Naive thymus-derived CD4-positive, alpha-beta T cell (primary cell): Measurements from ENCODE around the gene TYRO3. TPM values are rescaled to one million over a fixed set of nuclear protein-coding genes. Genes with fewer than 3 reads are reported as not detected.
A peak's percentile ranks its signal among the peaks of the same experiment; 100 is the strongest.
"Not testable (repeated sequence)": the region's sequence is repeated elsewhere in the genome, so short reads cannot be mapped to it uniquely, and the experiment has no call there.

Experiments used
- ATAC-seq: fragments of 150-1000 bp; cut with Tn5 transposase; 2 replicates; pipeline ENCODE4 v1.10.0; 2021; ENCODE audit warnings: mild to moderate bottlenecking, moderate library complexity
- CTCF ChIA-PET: fragments of 350-600 bp; sonication (Branson Sonifier 250); formaldehyde crosslinking; loops from one replicate; lab custom pipeline; 2021; ENCODE audit warnings: antibody characterized with exemption; lab: Charles Lee
- POLR2A ChIA-PET: fragments of 350-600 bp; sonication (Branson Sonifier 250); formaldehyde crosslinking; loops from one replicate; lab custom pipeline; 2021; ENCODE audit warnings: antibody characterized with exemption, inconsistent platforms; lab: Charles Lee
- DNase-seq, 9 donors: peaks; one replicate each; pipeline versions ENCODE4 v3.0.0 to v3.0.0-alpha.2; 2020 to 2022; ENCODE audit warnings: mixed read lengths in 1 of 9
- H3K27ac ChIP-seq: one replicate; pipeline ENCODE4 v1.7.0; 2013; ENCODE audit warnings: mild to moderate bottlenecking, low read depth, low read length, moderate library complexity
- H3K27me3 ChIP-seq, 2 donors: one replicate each; pipeline ENCODE4 v1.7.0; 2013; ENCODE audit warnings: low read length in 2 of 2, mild to moderate bottlenecking in 2 of 2, moderate library complexity in 2 of 2; ENCODE audit not compliant: control insufficient read depth in 2 of 2, insufficient read depth in 2 of 2
- H3K36me3 ChIP-seq, 3 experiments: 1 replicate in 2 of 3; 2 replicates in 1 of 3; pipeline ENCODE4 v1.7.0; 2013; ENCODE audit warnings: low read length in 3 of 3, mild to moderate bottlenecking in 3 of 3, moderate library complexity in 1 of 3; ENCODE audit not compliant: insufficient read depth in 3 of 3, control insufficient read depth in 2 of 3
- H3K4me1 ChIP-seq, 2 donors: one replicate each; pipeline ENCODE4 v1.7.0; 2013; ENCODE audit warnings: low read length in 2 of 2, mild to moderate bottlenecking in 2 of 2, moderate library complexity in 1 of 2; ENCODE audit not compliant: control insufficient read depth in 2 of 2, insufficient read depth in 2 of 2
- H3K4me3 ChIP-seq: 2 replicates; pipeline ENCODE4 v1.7.0; 2013; ENCODE audit warnings: mild to moderate bottlenecking, low read length
- H3K9me3 ChIP-seq, 3 experiments: 1 replicate in 2 of 3; 2 replicates in 1 of 3; pipeline ENCODE4 v1.7.0; 2013; ENCODE audit warnings: low read length in 3 of 3; ENCODE audit not compliant: control insufficient read depth in 2 of 3
- H3K27ac Mint-ChIP-seq, 9 donors: one replicate each; pipeline ENCODE4 v1.8.0; 2020 to 2022; ENCODE audit warnings: mixed read lengths in 9 of 9, mild to moderate bottlenecking in 8 of 9, moderate library complexity in 5 of 9, inconsistent platforms in 2 of 9
- H3K27me3 Mint-ChIP-seq, 5 donors: one replicate each; pipeline ENCODE4 v1.8.0; 2021 to 2022; ENCODE audit warnings: mixed read lengths in 5 of 5, mild to moderate bottlenecking in 1 of 5
- H3K36me3 Mint-ChIP-seq, 5 donors: one replicate each; pipeline ENCODE4 v1.8.0; 2020 to 2022; ENCODE audit warnings: mixed read lengths in 5 of 5, mild to moderate bottlenecking in 3 of 5, inconsistent platforms in 1 of 5
- H3K4me1 Mint-ChIP-seq, 7 donors: one replicate each; pipeline ENCODE4 v1.8.0; 2020 to 2022; ENCODE audit warnings: mixed read lengths in 7 of 7, mild to moderate bottlenecking in 3 of 7, inconsistent platforms in 1 of 7
- H3K4me3 Mint-ChIP-seq, 10 donors: one replicate each; pipeline ENCODE4 v1.8.0; 2020 to 2022; ENCODE audit warnings: mild to moderate bottlenecking in 10 of 10, mixed read lengths in 10 of 10, moderate library complexity in 6 of 10, inconsistent platforms in 2 of 10
- H3K9me3 Mint-ChIP-seq, 11 donors: one replicate each; pipeline ENCODE4 v1.8.0; 2020 to 2022; ENCODE audit warnings: mixed read lengths in 11 of 11, mild to moderate bottlenecking in 4 of 11, inconsistent platforms in 1 of 11, moderate library complexity in 1 of 11
- intact Hi-C, 2 donors: fragments of 100-400 bp; cut with micrococcal nuclease; formaldehyde crosslinking; loops; one replicate each; pipeline ENCODE4 v1.15.1; 2023
- polyA plus RNA-seq, 2 donors: library from polyadenylated mRNA; unstranded; fragments of 300-500 nt; fragmentation: Illumina TruSeq; gene quantifications; one replicate each; pipeline ENCODE4 v1.2.3, GENCODE V29; 2021
- total RNA-seq, 6 experiments: library from RNA in 5 of 6; stranded (reverse) in 5 of 6; gene quantifications; 1 replicate in 5 of 6; 2 replicates in 1 of 6; pipeline ENCODE4 v1.2.3 and lab custom pipeline; 2021 to 2026

Gene TYRO3
- total and polyA plus RNA-seq, 7 experiments from 2014 or later: 0.24 to 1.4 (median 0.33) TPM; not detected in 3

DNA sequence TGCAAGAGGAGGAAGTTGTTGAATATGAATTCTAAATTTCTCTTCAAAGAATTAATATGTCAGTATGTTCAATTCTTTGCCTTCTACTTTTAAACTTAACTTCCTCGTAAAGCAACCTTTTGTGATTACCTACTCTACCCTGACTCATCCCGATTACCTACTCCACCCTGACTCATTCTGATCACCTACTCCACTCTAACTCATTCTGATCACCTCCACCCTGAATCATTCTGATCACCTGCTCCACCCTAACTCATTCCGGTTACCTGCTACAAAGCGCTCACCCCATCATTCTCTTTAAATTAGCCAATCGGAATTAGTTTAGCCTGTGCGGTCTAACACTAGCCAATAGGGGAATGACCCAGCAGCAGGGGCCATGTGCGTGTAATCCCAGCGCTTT, 33.7 kb downstream of the TYRO3 start:
- Mint-ChIP-seq H3K27ac (peak overlapping the region in 1 of 9 donors; percentile 18), H3K27me3 (peaks cover 0 to 56% (median 4%) of the 10 kb centered on the region in 5 donors)
- POLR2A ChIA-PET, ATAC-seq, H3K4me1 ChIP-seq, H3K27me3 ChIP-seq, H3K4me1 Mint-ChIP-seq, H3K9me3 ChIP-seq, H3K27ac ChIP-seq, H3K36me3 ChIP-seq, intact Hi-C loops, H3K4me3 ChIP-seq, H3K36me3 Mint-ChIP-seq, H3K9me3 Mint-ChIP-seq, DNase-seq, H3K4me3 Mint-ChIP-seq, CTCF ChIA-PET: not testable (repeated sequence)

- POLR2A ChIA-PET: interaction anchor here (0.6 kb wide), 1 partner anchor 116 kb away, joined by 3 read pairs; no protein-coding TSS in a partner anchor
Observed at GRCh38 chr15:41594801-41595746, 36.1 kb downstream of the TYRO3 start.

GRCh38 chr15:41596972-41597371, 38.0 kb downstream of the TYRO3 start:
- CTCF ChIA-PET: no interaction called here
- no peaks in the 10 kb centered on the region for H3K36me3 ChIP-seq
- no peak overlapping the region for H3K4me3 ChIP-seq
- H3K4me1 Mint-ChIP-seq: no peaks in the 10 kb centered on the region
- H3K9me3 Mint-ChIP-seq: peaks cover 0 to 2% (median 0%) of the 10 kb centered on the region in 11 donors
- no peaks in the 10 kb centered on the region for H3K27me3 ChIP-seq
- POLR2A ChIA-PET: no interaction called here
- H3K27me3 Mint-ChIP-seq: peaks cover 0 to 21% (median 6%) of the 10 kb centered on the region in 5 donors
- intact Hi-C loops: no loop called here
- no peaks in the 10 kb centered on the region for H3K36me3 Mint-ChIP-seq
- ATAC-seq (no peak), DNase-seq (no peak)
- H3K4me3 Mint-ChIP-seq: no peak overlapping the region
- H3K27ac Mint-ChIP-seq: no peak overlapping the region
- H3K27ac ChIP-seq: no peak overlapping the region
- no peaks in the 10 kb centered on the region for H3K9me3 ChIP-seq
- no peaks in the 10 kb centered on the region for H3K4me1 ChIP-seq

More at GRCh38 chr15:41594801-41595746, 36.1 kb downstream of the TYRO3 start:
- peaks cover 0 to 2% (median 0%) of the 10 kb centered on the region in 11 donors for H3K9me3 Mint-ChIP-seq
- H3K36me3 Mint-ChIP-seq: no peaks in the 10 kb centered on the region
- Histone ChIP-seq H3K4me1 (no peaks in the 10 kb centered on the region), H3K27ac (no peak overlapping the region), H3K36me3 (no peaks in the 10 kb centered on the region), H3K9me3 (no peaks in the 10 kb centered on the region), H3K27me3 (no peaks in the 10 kb centered on the region), H3K4me3 (no peak overlapping the region)
- ATAC-seq (no peak), DNase-seq (no peak)
- H3K27ac Mint-ChIP-seq: no peak overlapping the region
- no peak overlapping the region for H3K4me3 Mint-ChIP-seq
- intact Hi-C loops: loop anchor here in 1 of 2 donors (2.0 kb wide), 1 partner anchor 56 kb away; no protein-coding TSS in a partner anchor
- CTCF ChIA-PET: interaction anchor here (0.8 kb wide), 1 partner anchor 18 kb away, joined by 4 read pairs; no protein-coding TSS in a partner anchor
- H3K27me3 Mint-ChIP-seq: peaks cover 0 to 40% (median 5%) of the 10 kb centered on the region in 5 donors
- no peaks in the 10 kb centered on the region for H3K4me1 Mint-ChIP-seq

- H3K27ac Mint-ChIP-seq: no peak overlapping the region
- Histone ChIP-seq H3K4me3 (no peak overlapping the region), H3K36me3 (no peaks in the 10 kb centered on the region), H3K9me3 (no peaks in the 10 kb centered on the region), H3K4me1 (no peaks in the 10 kb centered on the region), H3K27ac (no peak overlapping the region), H3K27me3 (no peaks in the 10 kb centered on the region)
- H3K27me3 Mint-ChIP-seq: peaks cover 0 to 23% (median 5%) of the 10 kb centered on the region in 5 donors
- POLR2A ChIA-PET: no interaction called here
- DNase-seq (no peak), ATAC-seq (no peak)
- intact Hi-C loops: no loop called here
- CTCF ChIA-PET: no interaction called here
- no peaks in the 10 kb centered on the region for H3K36me3 Mint-ChIP-seq
- H3K9me3 Mint-ChIP-seq: peaks cover 0 to under 1% (median 0%) of the 10 kb centered on the region in 11 donors
- no peak overlapping the region for H3K4me3 Mint-ChIP-seq
- H3K4me1 Mint-ChIP-seq: no peaks in the 10 kb centered on the region
Observed at GRCh38 chr15:41597787-41598186, 38.8 kb downstream of the TYRO3 start.

DNA sequence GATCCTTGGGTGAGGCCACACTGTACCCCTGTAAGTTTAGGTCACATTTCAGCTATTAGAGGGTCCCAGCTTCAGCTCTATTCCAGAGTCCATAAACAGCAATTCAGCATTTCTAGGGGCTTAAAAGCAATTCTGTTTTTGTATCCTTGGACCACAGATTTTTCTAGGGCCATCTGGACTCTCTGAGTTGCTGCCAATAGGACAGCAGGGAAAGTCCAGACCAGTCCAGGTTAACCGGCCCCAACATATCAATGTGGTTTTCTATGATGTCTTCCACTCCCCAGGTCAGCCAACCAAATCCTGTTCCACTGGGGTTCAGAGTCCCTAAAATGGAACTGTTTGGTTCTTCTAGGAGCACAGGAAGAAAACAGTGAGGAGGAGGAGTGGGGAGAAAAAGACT, 40.0 kb downstream of the TYRO3 start:
- H3K9me3 Mint-ChIP-seq: no peaks in the 10 kb centered on the region
- no peaks in the 10 kb centered on the region for H3K27me3 ChIP-seq
- no peak overlapping the region for H3K27ac Mint-ChIP-seq
- CTCF ChIA-PET: interaction anchor here (0.7 kb wide), 2 partner anchors 212 to 1416 kb away, joined by 4 to 5 read pairs; no protein-coding TSS in a partner anchor
- DNase-seq: no peak
- H3K4me3 ChIP-seq: no peak overlapping the region
- H3K27ac ChIP-seq: no peak overlapping the region
- no peaks in the 10 kb centered on the region for H3K9me3 ChIP-seq
- no peaks in the 10 kb centered on the region for H3K36me3 Mint-ChIP-seq
- POLR2A ChIA-PET: no interaction called here
- no peak overlapping the region for H3K4me3 Mint-ChIP-seq
- peaks cover 2 to 5% (median 4%) of the 10 kb centered on the region in 7 donors for H3K4me1 Mint-ChIP-seq
- intact Hi-C loops: no loop called here
- peaks cover 0 to 27% (median 8%) of the 10 kb centered on the region in 5 donors for H3K27me3 Mint-ChIP-seq
- peaks cover 0 to 2% of the 10 kb centered on the region in 2 donors for H3K4me1 ChIP-seq
- no peaks in the 10 kb centered on the region for H3K36me3 ChIP-seq
- no peak for ATAC-seq

DNA sequence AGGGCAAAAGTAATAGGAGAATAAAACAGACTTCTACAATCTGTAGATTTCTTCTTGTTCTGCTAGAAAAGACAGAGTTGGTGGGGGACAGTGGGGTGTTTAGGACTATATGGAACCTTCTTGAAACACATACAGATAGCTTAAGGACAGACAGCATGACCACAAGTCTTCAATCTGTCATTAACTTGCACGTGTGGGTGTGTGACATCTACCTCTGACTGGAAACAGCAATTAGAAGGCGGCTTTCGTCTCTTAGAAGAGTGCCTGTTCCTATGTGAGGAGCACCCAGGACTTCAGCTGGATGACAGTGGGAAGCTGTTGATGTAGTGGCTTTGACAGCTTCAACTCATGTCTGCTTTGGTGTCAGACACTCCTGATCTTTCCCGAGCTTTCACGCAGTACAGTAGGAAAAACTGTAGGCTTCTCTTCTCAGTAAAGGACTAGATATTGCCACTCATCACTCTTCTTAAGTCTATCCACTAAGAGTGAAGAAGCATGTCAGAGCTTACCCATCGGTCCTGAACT, 44.5 kb downstream of the TYRO3 start:
- no peaks in the 10 kb centered on the region for H3K9me3 Mint-ChIP-seq
- H3K27ac ChIP-seq: no peak overlapping the region
- intact Hi-C loops: loop anchor here (1.0 to 10.0 kb wide), 6 partner anchors 46 to 455 kb away; partner anchors contain the start of gene TYRO3 (in 1 of the 2)
- no peaks in the 10 kb centered on the region for H3K36me3 Mint-ChIP-seq
- H3K27me3 Mint-ChIP-seq: peaks cover 0 to 42% (median 9%) of the 10 kb centered on the region in 5 donors
- H3K27me3 ChIP-seq: no peaks in the 10 kb centered on the region
- peaks cover 0 to 5% of the 10 kb centered on the region in 2 donors for H3K4me1 ChIP-seq
- H3K27ac Mint-ChIP-seq: no peak overlapping the region
- H3K4me1 Mint-ChIP-seq: peaks cover 3 to 10% (median 7%) of the 10 kb centered on the region in 7 donors
- ChIA-PET POLR2A (interaction anchor here (1.1 to 2.1 kb wide), 2 partner anchors 12 to 57 kb away, joined by 3 to 8 read pairs; partner anchors contain the start of gene MGA), CTCF (interaction anchor here (0.7 to 1.7 kb wide), 15 partner anchors 14 to 241 kb away, joined by 3 to 14 read pairs (median 3); partner anchors contain the start of genes MAPKBP1 and MGA)
- no peaks in the 10 kb centered on the region for H3K36me3 ChIP-seq
- no peak for ATAC-seq
- DNase-seq: no peak
- no peak overlapping the region for H3K4me3 ChIP-seq
- peak overlapping the region in 2 of 10 donors; percentile 48 to 57 for H3K4me3 Mint-ChIP-seq
- H3K9me3 ChIP-seq: no peaks in the 10 kb centered on the region
